ENCODE results near the gene ATAT1.
A peak's percentile ranks its signal among the peaks of the same experiment; 100 is the strongest.

ATAT1 gene

DNA sequence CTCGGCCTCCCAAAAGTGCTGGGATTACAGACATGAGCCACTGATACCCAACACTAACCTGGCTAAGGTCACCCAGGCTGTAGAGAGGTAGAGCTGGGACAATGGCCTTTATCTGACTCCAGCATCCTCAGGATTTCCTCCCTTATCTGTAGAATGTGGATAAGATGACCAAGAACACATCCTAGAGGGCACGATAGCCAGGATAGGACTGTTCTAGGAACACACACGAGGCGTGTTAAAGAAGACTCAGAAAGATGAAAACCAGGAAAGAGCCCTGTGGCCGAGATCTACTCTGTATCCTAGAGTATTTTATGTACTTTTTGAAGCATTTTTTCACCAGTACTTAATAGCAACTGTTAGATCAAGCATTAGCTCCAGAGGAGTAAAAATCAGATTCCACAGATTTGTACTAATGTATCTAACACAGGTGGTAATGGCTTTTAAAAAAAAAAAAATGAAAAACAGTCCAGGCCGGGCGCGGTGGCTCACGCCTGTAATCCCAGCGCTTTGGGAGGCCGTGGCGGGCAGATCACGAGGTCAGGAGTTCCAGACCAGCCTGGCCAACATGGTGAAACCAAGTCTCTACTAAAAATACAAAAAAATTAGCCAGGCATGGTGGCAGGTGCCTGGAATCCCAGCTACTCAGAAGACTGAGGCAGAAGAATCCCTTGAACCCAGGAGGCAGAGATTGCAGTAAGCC, 26.9 kb upstream of the ATAT1 start:
- no peak overlapping the region for H3K27ac ChIP-seq (ENCODE audit: low read depth, low read length)
- H2AFZ ChIP-seq (ENCODE audit: low read length, unreplicated experiment) = no peak overlapping the region
- no peak overlapping the region for H3K4me3 ChIP-seq (ENCODE audit: low read depth, low read length)
- H3K4me1 ChIP-seq (ENCODE audit: control insufficient read depth, insufficient read depth, low read length, unreplicated experiment) = no peaks in the 10 kb centered on the region
- no peaks in the 10 kb centered on the region for H3K27me3 ChIP-seq (ENCODE audit: insufficient read depth, low read length)
- no peaks in the 10 kb centered on the region for H3K79me2 ChIP-seq (ENCODE audit: control insufficient read depth, insufficient read depth, low read length, unreplicated experiment)
- peaks cover 34% of the 10 kb centered on the region; the same call in 1 of the 2 replicates for H3K36me3 ChIP-seq (ENCODE audit: insufficient read depth, low read length)

DNA sequence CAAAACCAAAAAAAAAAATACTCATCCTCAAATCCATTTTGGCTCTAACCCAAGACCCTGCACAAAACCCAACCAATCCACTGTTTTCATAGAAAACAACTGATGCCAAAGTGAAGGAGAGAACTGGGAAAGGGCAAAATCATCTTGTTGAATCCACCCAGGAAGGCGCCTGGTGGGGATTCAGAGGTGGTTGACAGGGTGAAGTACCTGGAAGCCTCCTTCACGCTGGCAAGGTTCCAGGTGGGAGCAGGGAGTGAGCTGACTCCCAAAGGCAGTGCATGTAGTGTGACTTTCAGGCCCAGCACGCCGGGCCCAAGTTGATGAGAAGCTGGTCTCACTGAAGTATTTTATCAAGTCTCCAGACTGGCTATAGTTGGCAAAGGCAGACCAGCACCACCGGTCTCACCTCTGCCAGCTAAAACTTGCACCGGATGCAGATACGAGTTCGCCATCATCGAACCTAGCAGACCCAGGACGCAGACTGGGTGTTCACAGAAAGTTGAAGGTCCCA, 26.2 kb upstream of the ATAT1 start:
- no peak overlapping the region for H3K4me3 ChIP-seq (ENCODE audit: low read depth, low read length)
- no peaks in the 10 kb centered on the region for H3K4me1 ChIP-seq (ENCODE audit: control insufficient read depth, insufficient read depth, low read length, unreplicated experiment)
- peaks cover 41% of the 10 kb centered on the region; the same call in 1 of the 2 replicates for H3K36me3 ChIP-seq (ENCODE audit: insufficient read depth, low read length)
- no peak overlapping the region for H2AFZ ChIP-seq (ENCODE audit: low read length, unreplicated experiment)
- no peaks in the 10 kb centered on the region for H3K27me3 ChIP-seq (ENCODE audit: insufficient read depth, low read length)
- no peaks in the 10 kb centered on the region for H3K79me2 ChIP-seq (ENCODE audit: control insufficient read depth, insufficient read depth, low read length, unreplicated experiment)
- H3K27ac ChIP-seq (ENCODE audit: low read depth, low read length) = no peak overlapping the region

DNA sequence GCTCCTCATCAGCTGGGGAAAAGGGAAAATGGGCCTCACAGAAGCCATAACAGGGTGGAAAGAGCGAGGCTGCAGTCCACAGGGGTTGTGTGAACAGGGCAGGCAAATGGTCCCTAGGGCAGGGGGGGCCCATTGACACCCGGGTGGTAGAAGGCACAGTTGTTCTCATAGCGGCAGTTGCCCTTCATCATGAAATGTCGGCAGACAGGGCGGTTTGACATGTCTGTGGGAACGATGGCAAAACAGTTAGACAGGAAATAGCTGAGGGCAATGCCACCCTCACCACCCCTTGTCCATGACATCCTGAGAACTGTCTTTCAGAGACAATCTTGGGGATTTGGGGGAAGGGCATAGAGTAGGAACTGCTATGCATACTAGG, 25.2 kb upstream of the ATAT1 start:
- Histone ChIP-seq H2AFZ (ENCODE audit: low read length, unreplicated experiment) (no peak overlapping the region), H3K27ac (ENCODE audit: low read depth, low read length) (no peak overlapping the region), H3K27me3 (ENCODE audit: insufficient read depth, low read length) (no peaks in the 10 kb centered on the region), H3K79me2 (ENCODE audit: control insufficient read depth, insufficient read depth, low read length, unreplicated experiment) (no peaks in the 10 kb centered on the region), H3K4me3 (ENCODE audit: low read depth, low read length) (no peak overlapping the region), H3K4me1 (ENCODE audit: control insufficient read depth, insufficient read depth, low read length, unreplicated experiment) (no peaks in the 10 kb centered on the region), H3K36me3 (ENCODE audit: insufficient read depth, low read length) (peaks cover 48% of the 10 kb centered on the region)

DNA sequence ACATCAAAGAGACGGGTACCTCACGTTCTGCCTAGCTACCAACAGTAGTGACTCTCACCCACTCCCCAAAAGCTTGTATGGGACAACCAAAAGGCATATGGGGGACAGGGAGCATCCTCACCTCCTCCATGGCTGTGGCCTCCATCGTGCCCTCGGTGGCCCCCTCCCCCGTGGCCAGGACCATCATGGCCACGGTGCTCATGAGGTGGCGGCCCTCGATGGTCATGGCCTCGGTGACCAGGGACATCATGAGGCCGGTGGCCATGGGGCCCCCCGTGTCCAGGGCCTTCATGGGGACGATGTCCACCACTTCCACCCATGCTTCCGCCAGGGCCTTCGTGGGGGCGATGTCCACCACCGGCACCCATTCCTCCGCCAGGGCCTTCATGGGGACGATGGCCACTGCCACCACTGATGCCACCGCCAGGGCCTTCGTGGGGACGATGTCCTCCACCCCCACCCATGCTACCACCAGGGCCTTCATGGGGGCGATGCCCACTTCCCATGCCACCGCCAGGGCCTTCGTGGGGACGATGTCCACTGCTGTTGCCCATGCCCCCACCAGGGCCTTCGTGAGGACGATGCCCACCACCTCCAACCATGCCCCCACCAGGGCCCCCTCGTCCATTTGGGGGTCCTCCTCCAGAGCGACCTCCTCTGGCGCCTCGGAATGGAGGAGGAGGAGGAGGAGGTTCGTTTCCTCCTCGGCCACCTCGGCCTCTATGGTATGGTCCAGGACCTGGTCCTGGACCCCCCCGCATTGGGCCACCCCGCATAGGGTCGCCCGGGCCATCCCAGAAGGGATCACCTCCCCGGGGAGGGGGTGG, 24.6 kb upstream of the ATAT1 start:
- Histone ChIP-seq H3K27me3 (ENCODE audit: insufficient read depth, low read length) (no peaks in the 10 kb centered on the region), H3K4me1 (ENCODE audit: control insufficient read depth, insufficient read depth, low read length, unreplicated experiment) (no peaks in the 10 kb centered on the region), H2AFZ (ENCODE audit: low read length, unreplicated experiment) (no peak overlapping the region), H3K4me3 (ENCODE audit: low read depth, low read length) (no peak overlapping the region), H3K79me2 (ENCODE audit: control insufficient read depth, insufficient read depth, low read length, unreplicated experiment) (no peaks in the 10 kb centered on the region), H3K36me3 (ENCODE audit: insufficient read depth, low read length) (peaks cover 54% of the 10 kb centered on the region), H3K27ac (ENCODE audit: low read depth, low read length) (no peak overlapping the region)

DNA sequence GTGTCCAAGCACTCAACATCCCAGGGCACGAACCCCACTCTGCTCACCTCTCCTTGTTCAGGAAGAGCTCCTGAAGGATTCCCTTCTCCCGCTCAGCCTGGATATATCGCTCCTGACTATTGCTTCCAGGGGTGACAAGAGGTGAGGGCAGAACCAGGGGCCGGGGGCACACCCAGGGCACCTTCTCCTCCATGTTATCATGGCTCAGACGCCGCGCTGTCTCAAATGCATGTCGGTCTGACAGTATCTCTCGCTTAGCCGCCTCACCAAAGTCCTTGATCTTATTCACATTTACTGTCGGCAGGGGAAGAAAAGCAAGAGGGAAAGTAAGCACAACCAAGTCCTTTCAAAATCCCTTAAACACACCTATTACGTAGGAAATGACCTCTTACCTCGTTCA, 22.7 kb upstream of the ATAT1 start:
- Histone ChIP-seq H3K4me3 (ENCODE audit: low read depth, low read length) (no peak overlapping the region), H3K36me3 (ENCODE audit: insufficient read depth, low read length) (peaks cover 65% of the 10 kb centered on the region), H3K4me1 (ENCODE audit: control insufficient read depth, insufficient read depth, low read length, unreplicated experiment) (no peaks in the 10 kb centered on the region), H2AFZ (ENCODE audit: low read length, unreplicated experiment) (no peak overlapping the region), H3K27ac (ENCODE audit: low read depth, low read length) (no peak overlapping the region), H3K79me2 (ENCODE audit: control insufficient read depth, insufficient read depth, low read length, unreplicated experiment) (peaks cover 4% of the 10 kb centered on the region), H3K27me3 (ENCODE audit: insufficient read depth, low read length) (no peaks in the 10 kb centered on the region)

DNA sequence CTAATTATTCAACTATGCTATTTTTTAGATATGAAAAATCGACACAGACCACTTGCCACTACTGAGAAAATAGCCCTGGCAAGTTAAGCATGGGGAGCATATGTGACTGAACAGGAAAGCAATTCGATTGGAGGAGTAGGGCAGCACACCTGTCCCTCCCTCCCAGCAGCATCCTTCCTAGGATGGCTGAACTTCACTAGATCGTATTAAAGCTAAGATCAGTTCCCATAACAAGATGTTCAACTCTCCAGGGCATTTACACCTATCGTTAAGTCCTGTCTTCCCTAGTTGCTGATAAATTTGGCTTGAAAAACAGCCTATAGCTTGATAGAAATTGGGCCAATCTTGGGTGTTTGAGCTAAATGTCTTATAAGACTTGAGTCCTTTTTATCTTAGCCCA, 16.6 kb upstream of the ATAT1 start:
- Histone ChIP-seq H3K4me3 (ENCODE audit: low read depth, low read length) (no peak overlapping the region), H3K36me3 (ENCODE audit: insufficient read depth, low read length) (peaks cover 42% of the 10 kb centered on the region), H2AFZ (ENCODE audit: low read length, unreplicated experiment) (no peak overlapping the region), H3K27ac (ENCODE audit: low read depth, low read length) (peak overlapping the region; percentile 14; the same call in 1 of the 2 replicates), H3K4me1 (ENCODE audit: control insufficient read depth, insufficient read depth, low read length, unreplicated experiment) (peaks cover 32% of the 10 kb centered on the region), H3K79me2 (ENCODE audit: control insufficient read depth, insufficient read depth, low read length, unreplicated experiment) (peaks cover 38% of the 10 kb centered on the region), H3K27me3 (ENCODE audit: insufficient read depth, low read length) (no peaks in the 10 kb centered on the region)

DNA sequence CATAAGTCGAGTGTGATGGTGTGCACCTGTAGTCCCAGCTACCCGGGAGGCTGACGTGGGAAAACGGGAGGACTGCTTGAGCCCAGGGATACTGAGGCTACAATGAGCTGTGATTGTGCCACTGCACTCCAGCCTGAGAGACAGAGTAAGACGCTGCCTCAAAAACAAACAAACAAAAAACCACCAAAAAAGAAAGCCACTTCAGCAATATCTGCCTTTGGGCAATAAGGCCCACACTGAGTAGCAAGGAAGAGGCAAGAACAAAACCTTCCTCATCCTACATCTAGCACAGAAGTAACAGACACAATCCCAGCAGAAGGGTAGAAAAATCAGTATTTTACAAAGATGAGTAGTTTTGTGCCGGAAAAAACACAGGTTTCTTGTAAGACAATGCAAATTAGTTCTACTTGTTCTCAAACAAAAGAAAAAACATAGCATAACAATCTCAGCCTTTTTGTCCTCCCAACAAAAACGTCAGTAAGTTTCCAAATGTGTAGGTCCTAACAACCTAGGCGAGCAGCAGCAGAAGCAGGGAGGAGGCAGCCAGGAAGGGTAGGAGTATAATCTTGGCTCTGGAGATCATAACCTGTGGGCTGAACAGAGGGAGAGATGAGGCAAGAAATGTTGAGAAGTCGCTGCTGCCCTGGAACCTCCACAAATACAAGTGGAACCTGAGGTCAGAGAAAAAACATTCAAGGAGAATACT, 15.4 kb upstream of the ATAT1 start:
- H3K27ac ChIP-seq (ENCODE audit: low read depth, low read length) = no peak overlapping the region
- no peak overlapping the region for H3K4me3 ChIP-seq (ENCODE audit: low read depth, low read length)
- H2AFZ ChIP-seq (ENCODE audit: low read length, unreplicated experiment) = no peak overlapping the region
- H3K79me2 ChIP-seq (ENCODE audit: control insufficient read depth, insufficient read depth, low read length, unreplicated experiment) = peaks cover 47% of the 10 kb centered on the region
- no peaks in the 10 kb centered on the region for H3K27me3 ChIP-seq (ENCODE audit: insufficient read depth, low read length)
- H3K4me1 ChIP-seq (ENCODE audit: control insufficient read depth, insufficient read depth, low read length, unreplicated experiment) = peaks cover 32% of the 10 kb centered on the region
- H3K36me3 ChIP-seq (ENCODE audit: insufficient read depth, low read length) = peaks cover 38% of the 10 kb centered on the region

DNA sequence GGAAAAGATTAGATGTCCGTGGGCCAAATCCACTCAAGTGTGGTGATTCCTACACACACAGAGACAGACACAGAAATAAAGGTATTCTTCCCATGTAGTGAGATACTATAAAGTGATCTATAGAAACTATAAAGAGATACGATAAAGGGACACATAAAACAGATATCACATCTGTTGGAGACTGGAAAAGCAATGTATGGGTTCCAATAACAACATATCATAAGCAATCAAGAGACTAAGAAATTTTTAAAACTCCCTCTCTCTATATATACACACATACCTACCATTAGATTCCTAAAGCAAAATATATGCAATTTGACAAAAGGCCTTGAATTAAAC, 14.8 kb upstream of the ATAT1 start:
- no peak overlapping the region for H2AFZ ChIP-seq (ENCODE audit: low read length, unreplicated experiment)
- H3K79me2 ChIP-seq (ENCODE audit: control insufficient read depth, insufficient read depth, low read length, unreplicated experiment) = peaks cover 53% of the 10 kb centered on the region
- H3K36me3 ChIP-seq (ENCODE audit: insufficient read depth, low read length) = peaks cover 38% of the 10 kb centered on the region
- no peak overlapping the region for H3K27ac ChIP-seq (ENCODE audit: low read depth, low read length)
- H3K27me3 ChIP-seq (ENCODE audit: insufficient read depth, low read length) = no peaks in the 10 kb centered on the region
- peaks cover 32% of the 10 kb centered on the region for H3K4me1 ChIP-seq (ENCODE audit: control insufficient read depth, insufficient read depth, low read length, unreplicated experiment)
- H3K4me3 ChIP-seq (ENCODE audit: low read depth, low read length) = no peak overlapping the region

DNA sequence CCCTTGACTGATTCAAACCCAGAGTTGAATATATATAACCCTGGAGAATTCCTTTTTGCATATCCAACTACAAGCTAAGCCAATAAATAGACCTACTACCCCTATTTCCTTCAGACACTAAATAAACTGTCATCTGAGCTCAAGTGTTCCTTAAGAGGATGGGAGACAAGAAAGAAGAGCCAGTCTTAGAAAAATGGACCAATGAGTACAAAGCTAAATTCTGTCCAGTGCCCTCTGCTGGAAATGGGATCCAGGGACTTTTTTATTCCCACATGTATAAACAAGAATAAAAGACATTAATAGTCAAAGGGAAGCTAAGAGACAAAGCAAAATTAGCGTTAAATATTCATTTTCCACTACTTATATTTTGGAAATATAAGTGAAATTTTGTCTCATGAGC, 14.5 kb upstream of the ATAT1 start:
- Histone ChIP-seq H3K4me3 (ENCODE audit: low read depth, low read length) (no peak overlapping the region), H3K79me2 (ENCODE audit: control insufficient read depth, insufficient read depth, low read length, unreplicated experiment) (peaks cover 56% of the 10 kb centered on the region), H3K27me3 (ENCODE audit: insufficient read depth, low read length) (no peaks in the 10 kb centered on the region), H3K36me3 (ENCODE audit: insufficient read depth, low read length) (peaks cover 36% of the 10 kb centered on the region), H3K4me1 (ENCODE audit: control insufficient read depth, insufficient read depth, low read length, unreplicated experiment) (peaks cover 32% of the 10 kb centered on the region), H2AFZ (ENCODE audit: low read length, unreplicated experiment) (no peak overlapping the region), H3K27ac (ENCODE audit: low read depth, low read length) (peak overlapping the region; percentile 55)

DNA sequence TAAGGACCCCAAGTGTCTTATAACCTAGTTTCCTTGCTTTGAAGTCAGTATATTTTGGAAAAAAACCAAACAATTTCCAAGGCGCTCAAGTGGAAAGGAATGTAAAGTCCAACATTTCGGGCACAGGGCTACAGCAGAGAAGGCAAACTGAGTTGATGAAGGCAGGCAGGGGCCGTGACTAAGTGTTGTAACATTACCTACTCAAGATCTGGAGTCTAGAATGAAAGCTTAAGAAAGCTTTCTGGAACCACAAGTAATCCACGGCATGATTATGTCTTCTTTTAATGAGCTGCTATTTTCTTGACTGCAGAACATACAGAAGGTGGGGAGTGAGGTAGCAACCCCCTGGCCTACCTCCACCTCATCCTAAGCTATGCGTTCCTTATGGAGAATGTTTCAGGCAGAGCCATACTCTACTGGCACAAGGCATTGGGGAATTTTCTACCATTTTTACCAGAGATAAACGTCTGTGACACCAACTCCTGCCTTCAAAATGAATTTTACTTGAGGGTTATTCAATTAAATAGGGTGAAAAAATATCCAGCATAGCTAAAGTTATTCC, 13.9 kb upstream of the ATAT1 start:
- Histone ChIP-seq H3K36me3 (ENCODE audit: insufficient read depth, low read length) (peaks cover 33% of the 10 kb centered on the region), H3K4me3 (ENCODE audit: low read depth, low read length) (no peak overlapping the region), H3K27me3 (ENCODE audit: insufficient read depth, low read length) (no peaks in the 10 kb centered on the region), H2AFZ (ENCODE audit: low read length, unreplicated experiment) (no peak overlapping the region), H3K79me2 (ENCODE audit: control insufficient read depth, insufficient read depth, low read length, unreplicated experiment) (peaks cover 57% of the 10 kb centered on the region), H3K4me1 (ENCODE audit: control insufficient read depth, insufficient read depth, low read length, unreplicated experiment) (peaks cover 32% of the 10 kb centered on the region), H3K27ac (ENCODE audit: low read depth, low read length) (peak overlapping the region; percentile 55)
